Glutamatergic neuron (in vitro differentiated cells): Measurements from ENCODE around the gene KLHDC7B. TPM values are rescaled to one million over a fixed set of nuclear protein-coding genes. Genes with fewer than 3 reads are reported as not detected.

ENCODE experiments used
- DNase-seq: peaks from one replicate; pipeline ENCODE4 v3.0.0; 2022
- H3K27ac Mint-ChIP-seq: one replicate; pipeline ENCODE4 v1.8.0; 2020; ENCODE audit warnings: mild to moderate bottlenecking, mixed read lengths, inconsistent platforms; ENCODE audit not compliant: unreplicated experiment
- H3K27me3 Mint-ChIP-seq: one replicate; pipeline ENCODE4 v1.8.0; 2020; ENCODE audit warnings: mild to moderate bottlenecking, moderate library complexity, mixed read lengths, inconsistent platforms; ENCODE audit not compliant: unreplicated experiment
- H3K36me3 Mint-ChIP-seq: one replicate; pipeline ENCODE4 v1.8.0; 2020; ENCODE audit warnings: mild to moderate bottlenecking, mixed read lengths, inconsistent platforms; ENCODE audit not compliant: unreplicated experiment
- H3K4me1 Mint-ChIP-seq: one replicate; pipeline ENCODE4 v1.8.0; 2020; ENCODE audit warnings: mild to moderate bottlenecking, low read depth, mixed read lengths, inconsistent platforms; ENCODE audit not compliant: unreplicated experiment
- H3K4me3 Mint-ChIP-seq: one replicate; pipeline ENCODE4 v1.8.0; 2020; ENCODE audit warnings: mild to moderate bottlenecking, mixed read lengths, inconsistent platforms; ENCODE audit not compliant: unreplicated experiment
- H3K9me3 Mint-ChIP-seq: one replicate; pipeline ENCODE4 v1.8.0; 2020; ENCODE audit warnings: mild to moderate bottlenecking, moderate library complexity, mixed read lengths, inconsistent platforms; ENCODE audit not compliant: unreplicated experiment
- CTCF ChIP-seq: fragments of 200-600 bp; sonication (generic); IDR thresholded peaks from one replicate; pipeline ENCODE4 v1.5.0; 2021; ENCODE audit not compliant: partially characterized antibody, unreplicated experiment
- total RNA-seq: library from RNA; stranded (reverse); fragmentation: NEBNext Ultra II Directional; extraction: Animal tissue kit (Norgen Biotek cat#: 25700); gene quantifications from one replicate; pipeline ENCODE4 v1.2.1, GENCODE V29; 2021; ENCODE audit not compliant: unreplicated experiment

KLHDC7B gene
- total RNA-seq, 1 donor from 2014 or later, result 0.12 TPM

DNA sequence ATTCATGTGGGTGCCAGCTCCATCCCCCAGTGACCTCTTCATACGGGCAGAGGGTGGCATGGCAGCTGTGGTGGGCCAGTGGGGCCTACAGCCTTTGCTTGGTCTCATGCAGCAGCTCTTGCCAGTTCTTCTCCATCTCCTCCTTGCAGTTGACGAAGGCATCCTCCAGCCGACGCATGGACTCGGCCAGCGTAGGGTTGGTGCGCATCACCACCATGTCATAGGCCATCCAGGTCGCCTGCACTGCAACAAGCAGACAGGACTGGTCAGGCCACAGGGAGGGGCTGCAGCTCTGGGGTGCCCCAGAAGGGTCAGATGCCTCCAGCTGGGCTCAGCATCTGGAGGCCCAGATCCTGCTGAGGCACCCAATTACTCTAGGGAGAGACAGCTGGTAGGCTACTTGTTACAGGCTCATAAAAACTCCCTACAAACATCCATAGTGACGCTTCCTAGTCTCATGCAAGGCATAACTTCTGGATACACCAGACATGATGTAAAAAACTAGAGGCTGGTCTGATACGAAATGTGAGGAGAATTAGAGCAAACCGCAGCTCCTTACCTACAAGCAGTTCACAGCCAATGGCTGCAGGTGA, 5.6 kb downstream of the KLHDC7B start:
- no peak for TF ChIP-seq CTCF

GRCh38 chr22:50553310-50553709, 7.6 kb downstream of the KLHDC7B start:
- no peak overlapping the region for H3K4me3 Mint-ChIP-seq
- DNase-seq, result no peak
- H3K9me3 Mint-ChIP-seq, result no peaks in the 10 kb centered on the region
- H3K36me3 Mint-ChIP-seq, result no peaks in the 10 kb centered on the region
- no peak overlapping the region for H3K27ac Mint-ChIP-seq
- peaks cover 7% of the 10 kb centered on the region for H3K4me1 Mint-ChIP-seq
- TF ChIP-seq CTCF, result no peak
- peaks cover 11% of the 10 kb centered on the region for H3K27me3 Mint-ChIP-seq

More for the DNA sequence above, 5.6 kb downstream of the KLHDC7B start:
- Mint-ChIP-seq H3K27me3 (peaks cover 11% of the 10 kb centered on the region), H3K4me1 (peaks cover 6% of the 10 kb centered on the region), H3K27ac (no peak overlapping the region), H3K4me3 (no peak overlapping the region), H3K9me3 (no peaks in the 10 kb centered on the region), H3K36me3 (no peaks in the 10 kb centered on the region)
- no peak for DNase-seq

- peaks cover 18% of the 10 kb centered on the region for H3K27me3 Mint-ChIP-seq
- no peak for DNase-seq
- peaks cover 2% of the 10 kb centered on the region for H3K4me1 Mint-ChIP-seq
- no peaks in the 10 kb centered on the region for H3K36me3 Mint-ChIP-seq
- no peak overlapping the region for H3K27ac Mint-ChIP-seq
- peaks cover 2% of the 10 kb centered on the region for H3K9me3 Mint-ChIP-seq
- TF ChIP-seq CTCF, result no peak
- H3K4me3 Mint-ChIP-seq, result no peak overlapping the region
Observed at GRCh38 chr22:50556703-50557102, 11.0 kb downstream of the KLHDC7B start.

- peaks cover 14% of the 10 kb centered on the region for H3K27me3 Mint-ChIP-seq
Observed at GRCh38 chr22:50560034-50560433, 14.3 kb downstream of the KLHDC7B start.

More at GRCh38 chr22:50560034-50560433, 14.3 kb downstream of the KLHDC7B start:
- H3K9me3 Mint-ChIP-seq, result peaks cover 2% of the 10 kb centered on the region
- H3K36me3 Mint-ChIP-seq, result no peaks in the 10 kb centered on the region
- no peak for DNase-seq
- no peak for TF ChIP-seq CTCF
- peaks cover 6% of the 10 kb centered on the region for H3K4me1 Mint-ChIP-seq
- H3K27ac Mint-ChIP-seq, result no peak overlapping the region
- no peak overlapping the region for H3K4me3 Mint-ChIP-seq
